Activated T-helper 1 cell treated with anti-CD3 and anti-CD28 coated beads, Interleukin-2, amount 50 U/mL, for 16 hours (primary cell): ENCODE measurements around the gene CHSY3.

Experiments
- DNase-seq, 2 donors: peaks; one replicate each; pipeline ENCODE4 v3.0.0-alpha.2; 2020; ENCODE audit warnings: low read depth in 1 of 2, low spot score in 1 of 2

The CHSY3 gene

GRCh38 chr5:129904102-129904666 is at the start of gene CHSY3:
Gene CHSY3 (plus strand): TSS chr5:129904465.
- DNase-seq = no peak

DNA sequence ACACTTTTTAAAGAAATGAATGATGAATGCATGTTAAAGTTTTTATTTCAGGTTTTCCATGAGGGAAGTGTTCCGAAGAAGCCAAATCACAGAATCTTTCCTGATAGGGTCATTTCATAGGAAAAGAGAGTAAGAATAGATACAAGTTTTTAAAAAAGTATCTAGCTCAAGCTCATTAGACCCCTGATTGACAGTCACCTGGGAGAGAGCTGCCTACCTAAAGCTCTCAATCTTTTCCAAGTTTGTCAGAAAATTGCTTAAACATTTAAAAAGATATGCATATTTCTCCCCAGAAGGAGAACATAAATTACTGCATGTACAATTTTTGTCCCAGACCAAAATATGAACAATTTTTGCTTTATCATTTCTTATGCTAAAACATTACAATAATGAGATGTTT is 47.9 kb upstream of the CHSY3 start:
- no peak for DNase-seq

- no peak for DNase-seq
Observed at GRCh38 chr5:129857116-129857515, 47.1 kb upstream of the CHSY3 start.

DNA sequence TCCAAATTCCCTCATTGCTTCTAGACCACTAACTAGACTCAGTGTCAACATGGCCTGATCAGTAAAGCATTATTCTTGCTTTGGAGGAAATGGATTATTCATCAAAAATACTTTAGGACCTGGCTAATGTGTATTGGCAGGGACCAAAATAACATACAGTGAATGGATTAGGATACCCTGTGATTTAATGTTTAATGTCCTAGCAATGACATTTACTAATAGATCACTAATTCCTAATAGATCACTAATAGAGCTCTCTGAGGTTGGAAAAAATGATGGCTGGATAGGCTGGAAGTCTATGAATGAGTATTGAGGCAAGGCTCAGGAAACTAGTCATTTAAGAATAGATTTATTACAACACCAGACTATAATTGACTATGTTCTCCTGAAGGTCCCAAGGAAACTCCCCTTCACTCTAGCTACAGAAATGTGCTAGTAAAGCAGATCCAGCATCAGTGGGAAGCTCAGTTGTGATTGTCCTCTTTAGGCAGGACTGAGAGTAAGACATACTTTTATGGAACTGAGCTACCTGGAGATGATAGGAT is 46.1 kb upstream of the CHSY3 start:
- DNase-seq = no peak

DNA sequence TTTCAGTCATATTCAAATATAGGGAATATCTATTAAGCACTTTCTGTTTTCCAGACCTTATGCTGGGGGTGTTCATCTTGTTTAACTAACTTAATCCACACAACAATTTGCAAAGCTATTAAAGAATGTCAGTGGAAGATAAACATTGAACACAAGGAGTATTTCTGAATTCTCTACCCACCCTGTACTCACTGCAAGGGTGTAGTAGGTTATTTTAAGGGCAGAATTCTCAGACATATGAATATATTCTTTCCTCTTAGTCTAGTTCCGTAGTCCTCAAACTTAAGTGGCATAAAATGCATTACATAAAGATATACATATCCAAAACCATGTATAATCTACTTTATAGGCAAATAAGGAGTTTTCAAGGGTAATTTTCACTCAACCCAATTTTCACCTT is 19.9 kb upstream of the CHSY3 start:
- no peak for DNase-seq

DNA sequence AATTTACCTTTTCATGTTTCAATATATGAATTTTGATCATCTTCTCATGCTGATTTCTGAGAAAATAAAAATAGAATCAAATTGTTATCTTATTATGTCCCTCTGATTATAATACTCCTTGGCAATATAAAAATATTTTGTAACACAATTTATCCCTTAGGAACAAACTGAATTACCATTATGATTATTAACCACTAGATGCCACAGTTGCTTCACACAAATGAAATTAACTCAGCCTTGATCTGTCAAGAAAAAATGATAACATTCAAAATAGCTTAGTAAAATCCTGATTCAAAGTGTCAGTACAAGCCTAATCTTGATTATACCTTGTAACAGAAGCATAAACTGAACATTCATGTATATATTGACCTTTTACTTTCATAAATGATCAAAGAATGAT is 4.8 kb upstream of the CHSY3 start:
- DNase-seq = no peak

DNA sequence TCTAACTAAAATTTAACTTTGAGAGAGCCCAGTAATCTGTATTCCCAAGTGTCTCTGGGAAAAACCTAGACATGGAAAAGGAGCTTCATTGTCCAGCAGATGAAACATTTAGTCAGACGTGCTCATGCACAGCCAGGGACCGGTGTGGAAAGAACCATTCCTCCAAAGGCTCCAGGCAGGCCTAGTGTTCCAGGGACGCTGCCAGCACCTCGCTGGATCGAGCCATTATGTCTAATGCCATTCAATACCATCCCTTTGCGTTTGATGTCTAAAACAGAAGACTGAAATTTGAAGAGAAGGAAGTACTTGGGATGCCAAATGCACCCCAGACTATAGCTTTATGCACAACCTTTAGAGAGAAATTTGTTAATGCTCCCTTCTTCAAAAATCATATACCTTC is 1.4 kb upstream of the CHSY3 start:
- DNase-seq = no peak

DNA sequence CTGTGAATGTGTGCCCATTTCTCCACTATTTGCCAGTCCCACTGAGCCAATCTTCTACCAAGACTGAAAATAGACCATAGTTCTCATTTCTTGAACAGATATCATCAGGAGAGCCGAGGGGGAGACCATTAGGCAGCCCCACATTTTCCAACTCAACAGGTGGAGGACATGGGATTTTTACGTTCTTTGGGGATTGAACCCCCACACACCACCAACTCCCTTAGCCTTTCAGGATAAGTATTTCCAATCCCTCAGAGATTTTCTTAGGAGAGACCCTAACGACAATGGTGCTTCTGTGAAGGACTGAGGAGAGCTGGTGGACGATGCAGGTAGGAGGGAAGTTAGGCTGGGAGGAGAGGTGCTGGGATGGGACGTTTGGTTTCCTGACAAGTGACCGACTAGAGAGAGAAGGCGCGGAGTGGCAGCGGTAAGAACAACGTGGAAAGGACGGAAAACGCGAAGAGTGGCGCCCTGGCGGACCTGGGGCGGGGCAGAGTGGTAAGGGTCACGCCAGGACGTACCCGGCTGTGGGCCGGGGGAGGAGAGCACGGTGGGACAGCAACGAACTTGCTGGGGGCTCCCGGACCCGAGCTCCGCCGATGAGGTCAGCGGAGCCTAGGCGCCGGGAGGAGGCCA is 681 bp upstream of the CHSY3 start:
- DNase-seq = no peak

GRCh38 chr5:129904667-129905472 is 605 bp downstream of the CHSY3 start:
- DNase-seq = no peak

DNA sequence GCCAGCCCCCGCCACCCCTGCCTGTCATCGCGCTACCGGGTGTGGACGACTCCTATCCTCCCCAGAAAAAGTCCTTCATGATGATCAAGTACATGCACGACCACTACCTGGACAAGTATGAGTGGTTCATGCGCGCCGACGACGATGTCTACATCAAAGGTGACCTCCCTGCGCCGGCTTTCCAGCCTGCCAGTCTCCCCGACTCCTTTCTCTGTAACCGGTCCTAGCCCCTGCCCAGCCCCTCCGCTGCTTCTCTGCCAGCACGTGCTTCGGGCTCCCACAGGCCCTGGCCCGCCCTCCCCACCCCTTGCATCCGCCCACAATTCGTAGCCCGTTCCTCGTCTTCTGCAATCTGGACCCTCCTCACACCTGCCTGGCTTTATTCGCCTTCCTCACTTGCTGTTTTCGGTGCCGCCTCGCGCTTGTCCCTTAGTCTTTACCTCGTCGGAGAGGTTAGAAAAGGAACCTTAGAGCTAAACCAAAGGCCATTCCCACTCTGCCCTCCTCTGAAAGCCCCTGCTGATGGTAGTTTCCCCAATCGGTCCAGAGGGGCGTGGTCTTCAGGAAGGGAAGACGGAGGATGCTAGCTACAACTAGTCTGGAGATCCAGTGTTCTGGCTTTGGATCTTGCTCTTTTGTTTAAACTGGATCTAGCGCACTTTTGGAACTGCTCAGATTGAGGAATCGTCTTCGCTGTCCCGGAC is 1.4 kb downstream of the CHSY3 start:
- no peak for DNase-seq

DNA sequence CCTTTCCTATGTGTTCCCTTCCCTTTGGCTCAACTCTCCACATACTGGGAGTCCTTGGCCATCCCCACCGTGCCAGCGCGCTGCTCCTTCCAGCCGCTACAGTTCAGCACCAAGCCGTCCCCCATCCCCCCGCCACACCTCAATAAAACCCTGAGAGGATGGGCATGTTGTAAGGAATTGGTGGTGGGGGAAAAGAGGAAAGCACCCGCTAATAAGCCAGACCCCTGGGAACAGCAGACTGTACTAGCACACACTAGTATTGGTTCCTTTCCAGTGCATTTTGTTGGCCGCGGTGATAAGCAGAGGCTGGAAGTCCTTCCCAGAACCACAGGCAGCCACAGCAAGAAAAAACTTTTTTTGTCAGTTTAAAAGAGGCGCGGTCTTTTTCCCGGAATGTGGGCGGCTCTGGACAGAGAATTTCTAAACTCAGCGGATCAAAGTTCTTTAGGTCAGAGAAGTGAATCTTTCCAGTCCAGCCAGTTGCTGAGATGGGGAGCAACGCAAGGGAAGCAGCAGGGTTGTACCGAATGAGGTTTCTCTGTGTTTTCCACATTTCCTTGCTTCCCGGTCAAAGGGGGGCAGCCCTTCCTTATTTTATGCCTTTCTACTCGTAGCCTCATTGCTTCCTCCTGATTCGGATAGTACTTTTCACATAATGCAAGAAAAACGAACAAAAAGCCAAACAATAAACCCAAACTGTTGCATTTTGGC is 2.1 kb downstream of the CHSY3 start:
- no peak for DNase-seq

DNA sequence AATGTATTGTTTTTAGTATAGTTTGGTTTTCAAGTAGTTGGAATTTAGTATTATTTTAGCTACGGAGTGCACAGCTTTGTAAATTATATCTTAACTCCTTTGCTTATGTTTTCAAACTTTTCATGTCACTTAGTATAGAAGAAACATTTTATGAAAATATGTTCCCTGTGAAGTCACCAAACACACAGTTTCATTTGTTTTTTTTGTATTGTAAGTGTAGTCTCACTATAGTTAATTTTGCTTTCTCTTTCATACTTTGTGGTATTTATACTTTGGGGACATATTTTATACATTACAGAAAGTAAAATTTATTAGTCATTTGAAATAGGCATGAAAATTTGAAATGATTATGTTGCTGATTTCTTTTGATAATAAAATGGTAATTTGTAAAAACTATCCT is 5.0 kb downstream of the CHSY3 start:
- DNase-seq = no peak

- DNase-seq = no peak
Observed at GRCh38 chr5:129912601-129913255, 8.5 kb downstream of the CHSY3 start.

GRCh38 chr5:129915415-129915814 is 11.2 kb downstream of the CHSY3 start:
- DNase-seq = no peak

DNA sequence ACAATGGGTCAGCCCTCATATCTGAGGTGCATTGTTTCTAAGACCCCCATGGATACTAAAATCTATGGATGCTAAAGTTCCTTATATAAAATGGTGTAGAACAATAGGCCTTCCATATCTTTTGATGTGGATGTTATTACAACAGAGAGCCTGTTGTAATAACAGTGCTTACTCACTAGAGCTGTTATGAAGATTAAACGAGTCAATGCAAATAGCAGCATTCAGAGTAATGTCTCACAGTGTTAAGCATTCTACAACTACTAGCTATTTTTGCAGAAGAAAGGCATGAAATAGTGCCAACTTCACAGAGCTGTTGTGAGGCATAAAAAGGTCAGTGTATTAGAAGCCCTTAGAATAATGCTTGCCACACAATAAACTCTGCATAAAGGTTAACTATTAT is 13.0 kb downstream of the CHSY3 start:
- no peak for DNase-seq

DNA sequence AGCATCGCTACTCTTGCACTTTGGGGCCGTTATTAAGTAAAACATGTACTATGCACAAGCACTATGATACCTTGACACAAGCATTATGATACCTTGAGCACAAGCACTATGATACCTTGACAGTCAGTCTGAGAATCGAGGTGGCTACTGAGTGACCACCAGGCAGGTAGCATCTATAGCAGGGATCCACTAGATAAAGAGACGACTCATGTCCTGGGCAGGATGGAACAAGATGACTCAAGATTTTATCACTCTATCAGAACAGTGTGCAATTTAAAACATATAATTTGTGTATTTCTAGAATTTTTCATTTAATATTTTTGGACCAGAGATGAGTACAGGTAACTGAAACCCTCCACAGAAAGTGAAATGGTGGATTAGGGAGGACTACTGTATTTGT is 16.9 kb downstream of the CHSY3 start:
- DNase-seq = no peak

GRCh38 chr5:129930221-129930620 is 26.0 kb downstream of the CHSY3 start:
- no peak for DNase-seq

- no peak for DNase-seq
Observed at GRCh38 chr5:129935626-129936025, 31.4 kb downstream of the CHSY3 start.

DNA sequence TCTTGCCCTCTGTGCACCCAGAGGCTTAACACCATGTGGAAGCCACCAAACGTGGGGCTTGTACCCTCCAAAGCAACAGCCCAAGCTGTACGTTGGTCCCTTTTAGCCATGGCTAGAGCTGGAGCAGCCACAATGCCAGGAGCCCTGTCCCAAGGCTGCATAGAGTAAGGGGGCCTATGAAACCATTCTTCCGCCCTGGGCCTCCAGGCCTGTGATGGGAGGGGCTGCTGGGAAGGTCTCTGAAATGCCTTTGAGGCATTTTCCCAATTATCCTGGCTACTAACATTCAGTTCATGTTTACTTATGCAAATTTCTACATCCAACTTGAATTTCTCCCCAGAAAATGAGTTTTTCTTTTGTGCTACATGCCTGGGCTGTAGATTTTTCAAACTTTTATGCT is 33.8 kb downstream of the CHSY3 start:
- DNase-seq = no peak

DNA sequence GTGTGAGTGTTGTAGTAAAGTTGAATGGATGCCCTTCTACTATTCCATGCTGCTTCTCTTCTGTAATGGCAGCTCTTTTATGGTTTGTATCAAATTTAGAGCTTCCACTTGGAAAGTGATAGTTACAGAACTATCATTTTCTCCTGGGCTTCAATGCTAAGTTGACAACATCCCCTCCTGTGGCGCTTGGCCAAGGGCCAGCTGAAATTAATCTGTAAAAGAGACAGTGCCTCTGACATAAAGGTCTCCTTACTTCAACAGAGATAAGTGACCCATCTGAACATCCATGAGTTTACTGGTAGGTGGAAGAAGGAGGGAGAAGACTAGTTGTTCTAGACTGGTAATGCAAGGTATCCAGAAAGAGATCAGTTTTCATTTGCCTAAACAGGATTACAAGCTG is 39.7 kb downstream of the CHSY3 start:
- DNase-seq = no peak

DNA sequence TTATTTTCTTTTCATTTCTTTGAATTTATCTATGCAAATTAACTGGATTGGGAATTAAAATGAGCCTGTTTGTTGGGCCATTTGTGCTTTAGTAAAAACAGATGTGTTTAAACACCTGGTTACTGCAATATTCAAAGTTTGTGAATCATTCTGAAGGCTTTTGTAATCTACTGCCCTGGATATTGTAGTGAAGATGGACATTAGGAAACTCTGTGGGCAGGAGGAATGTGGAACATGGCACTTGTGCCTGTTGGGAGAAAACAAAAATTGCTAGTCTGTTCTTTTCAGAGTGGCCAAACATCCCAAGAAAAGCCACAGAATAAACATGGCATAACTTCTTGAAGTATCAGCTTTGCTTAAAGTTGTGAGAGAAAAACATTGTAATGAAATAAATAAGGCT is 40.8 kb downstream of the CHSY3 start:
- DNase-seq = no peak
